ENCODE data around the gene COP1.

The COP1 gene

DNA sequence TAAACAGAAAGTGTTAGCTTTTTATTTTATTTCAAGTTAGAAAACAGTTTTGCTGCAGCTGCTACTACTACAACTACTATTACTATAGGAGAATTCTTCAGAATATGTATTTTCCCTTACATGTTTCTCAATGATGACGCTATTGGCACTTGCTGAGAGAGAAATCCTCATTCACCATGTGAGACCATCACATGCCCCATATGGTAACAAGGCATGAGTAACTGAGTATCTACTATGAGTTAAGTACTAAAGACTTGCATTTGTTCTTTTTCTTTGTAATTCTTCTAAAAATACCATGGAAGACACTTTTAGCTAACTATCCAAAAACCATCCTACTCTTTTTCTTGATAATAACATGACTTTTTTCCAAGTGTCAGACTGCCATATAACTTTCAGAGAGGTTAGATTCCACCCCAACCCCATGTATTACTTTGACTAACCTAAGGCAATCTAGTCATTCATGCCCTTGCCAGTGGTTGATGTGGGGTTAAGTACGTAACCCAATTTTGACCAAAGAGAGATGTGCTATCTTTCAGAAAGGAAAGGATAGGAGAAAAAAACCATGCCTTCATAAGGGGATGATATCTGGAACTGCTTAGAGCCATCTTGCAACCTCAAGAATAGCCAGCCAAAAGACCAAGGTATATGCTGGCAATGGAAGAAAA lies 42.9 kb downstream of the COP1 start:
- no peaks in the 10 kb centered on the region for H3K4me1 ChIP-seq (ENCODE audit: insufficient read depth, low read length)
- peaks cover 3% of the 10 kb centered on the region; the same call in 1 of the 2 replicates for H4K20me1 ChIP-seq (ENCODE audit: insufficient read depth, low read length)
- no peak for DNase-seq
- H3K27ac ChIP-seq (ENCODE audit: low read length) = no peak overlapping the region
- no peak for TF ChIP-seq EZH2 (IDR thresholded peaks at IDR 0.05; ENCODE audit: borderline replicate concordance, low read depth, low read length, severe bottlenecking)
- TF ChIP-seq, protein P1, sequence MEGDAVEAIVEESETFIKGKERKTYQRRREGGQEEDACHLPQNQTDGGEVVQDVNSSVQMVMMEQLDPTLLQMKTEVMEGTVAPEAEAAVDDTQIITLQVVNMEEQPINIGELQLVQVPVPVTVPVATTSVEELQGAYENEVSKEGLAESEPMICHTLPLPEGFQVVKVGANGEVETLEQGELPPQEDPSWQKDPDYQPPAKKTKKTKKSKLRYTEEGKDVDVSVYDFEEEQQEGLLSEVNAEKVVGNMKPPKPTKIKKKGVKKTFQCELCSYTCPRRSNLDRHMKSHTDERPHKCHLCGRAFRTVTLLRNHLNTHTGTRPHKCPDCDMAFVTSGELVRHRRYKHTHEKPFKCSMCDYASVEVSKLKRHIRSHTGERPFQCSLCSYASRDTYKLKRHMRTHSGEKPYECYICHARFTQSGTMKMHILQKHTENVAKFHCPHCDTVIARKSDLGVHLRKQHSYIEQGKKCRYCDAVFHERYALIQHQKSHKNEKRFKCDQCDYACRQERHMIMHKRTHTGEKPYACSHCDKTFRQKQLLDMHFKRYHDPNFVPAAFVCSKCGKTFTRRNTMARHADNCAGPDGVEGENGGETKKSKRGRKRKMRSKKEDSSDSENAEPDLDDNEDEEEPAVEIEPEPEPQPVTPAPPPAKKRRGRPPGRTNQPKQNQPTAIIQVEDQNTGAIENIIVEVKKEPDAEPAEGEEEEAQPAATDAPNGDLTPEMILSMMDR (IDR thresholded peaks at IDR 0.05; ENCODE audit: borderline replicate concordance, extremely low read depth, low read length, poor library complexity, severe bottlenecking) = no peak
- peaks cover 47% of the 10 kb centered on the region for H3K36me3 ChIP-seq (ENCODE audit: insufficient read depth, low read length)
- H3K27me3 ChIP-seq (ENCODE audit: insufficient read depth, low read length, poor library complexity) = no peaks in the 10 kb centered on the region
- ATAC-seq (ENCODE audit: insufficient read depth, low read depth) = no peak
- no peak overlapping the region for H3K4me3 ChIP-seq (ENCODE audit: low read depth in 1 of 2, low read length in 2 of 2)
- H3K9me3 ChIP-seq (ENCODE audit: insufficient read depth, low read length, severe bottlenecking) = peaks cover 2% of the 10 kb centered on the region
- no peak overlapping the region for H3K4me2 ChIP-seq (ENCODE audit: insufficient read depth, low read length)
- H3K9ac ChIP-seq (ENCODE audit: low read depth, low read length) = no peak overlapping the region
- H3K79me2 ChIP-seq (ENCODE audit: insufficient read depth, low read length) = peaks cover 48% of the 10 kb centered on the region
- no peak overlapping the region for H2AFZ ChIP-seq (ENCODE audit: low read depth, low read length)

DNA sequence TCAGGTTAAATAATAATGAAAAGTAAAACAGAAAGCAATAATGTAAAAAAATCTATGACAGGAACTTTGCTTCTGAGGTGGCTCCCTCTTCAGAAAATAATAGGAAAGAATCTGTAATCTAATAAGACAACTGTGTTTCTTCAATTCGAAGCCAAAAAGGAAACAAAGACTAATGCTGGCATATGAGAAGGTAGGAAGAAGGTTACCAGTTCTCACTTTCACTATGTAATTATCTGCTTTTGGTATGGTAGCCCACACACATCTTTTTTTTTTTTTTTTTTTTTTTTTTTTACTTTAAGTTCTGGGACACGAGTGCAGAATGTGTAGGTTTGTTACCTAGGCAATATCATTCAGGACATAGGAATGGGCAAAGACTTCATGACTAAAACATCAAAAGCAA lies 47.1 kb downstream of the COP1 start:
- DNase-seq (no peak), ATAC-seq (ENCODE audit: insufficient read depth, low read depth) (no peak)
- H4K20me1 ChIP-seq (ENCODE audit: insufficient read depth, low read length) = no peaks in the 10 kb centered on the region
- H3K9ac ChIP-seq (ENCODE audit: low read depth, low read length) = no peak overlapping the region
- no peak overlapping the region for H3K4me2 ChIP-seq (ENCODE audit: insufficient read depth, low read length)
- H3K4me1 ChIP-seq (ENCODE audit: insufficient read depth, low read length) = no peaks in the 10 kb centered on the region
- no peaks in the 10 kb centered on the region for H3K27me3 ChIP-seq (ENCODE audit: insufficient read depth, low read length, poor library complexity)
- H2AFZ ChIP-seq (ENCODE audit: low read depth, low read length) = no peak overlapping the region
- TF ChIP-seq EZH2 (IDR thresholded peaks at IDR 0.05; ENCODE audit: borderline replicate concordance, low read depth, low read length, severe bottlenecking) = no peak
- TF ChIP-seq, protein P1 (IDR thresholded peaks at IDR 0.05; ENCODE audit: borderline replicate concordance, extremely low read depth, low read length, poor library complexity, severe bottlenecking) = no peak
- no peak overlapping the region for H3K27ac ChIP-seq (ENCODE audit: low read length)
- peaks cover 15% of the 10 kb centered on the region for H3K9me3 ChIP-seq (ENCODE audit: insufficient read depth, low read length, severe bottlenecking)
- H3K36me3 ChIP-seq (ENCODE audit: insufficient read depth, low read length) = peaks cover 48% of the 10 kb centered on the region
- peaks cover 39% of the 10 kb centered on the region for H3K79me2 ChIP-seq (ENCODE audit: insufficient read depth, low read length)
- no peak overlapping the region for H3K4me3 ChIP-seq (ENCODE audit: low read depth in 1 of 2, low read length in 2 of 2)

DNA sequence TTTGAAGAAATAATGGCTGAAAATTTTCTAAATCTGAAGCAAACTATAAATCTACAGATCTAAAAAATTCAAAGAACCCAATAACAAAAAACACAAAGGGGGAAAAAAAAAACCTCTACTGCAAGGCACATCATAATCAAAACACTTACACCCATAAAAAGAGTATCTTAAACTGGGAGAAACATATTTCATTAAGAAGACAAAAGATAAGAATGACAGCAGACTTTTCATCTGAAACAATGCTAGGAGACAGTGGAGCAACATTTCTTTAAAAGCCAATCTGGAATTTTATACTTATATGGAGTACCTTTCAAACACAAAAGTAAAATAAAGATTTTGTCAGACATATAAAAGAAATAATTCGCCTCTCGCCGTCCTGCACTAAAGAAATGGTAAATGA lies 49.1 kb downstream of the COP1 start:
- Histone ChIP-seq H3K9ac (ENCODE audit: low read depth, low read length) (no peak overlapping the region), H4K20me1 (ENCODE audit: insufficient read depth, low read length) (peaks cover 3% of the 10 kb centered on the region; the same call in 1 of the 2 replicates), H3K4me3 (ENCODE audit: low read depth in 1 of 2, low read length in 2 of 2) (no peak overlapping the region), H3K79me2 (ENCODE audit: insufficient read depth, low read length) (peaks cover 43% of the 10 kb centered on the region), H3K4me2 (ENCODE audit: insufficient read depth, low read length) (no peak overlapping the region), H2AFZ (ENCODE audit: low read depth, low read length) (no peak overlapping the region), H3K27ac (ENCODE audit: low read length) (no peak overlapping the region), H3K27me3 (ENCODE audit: insufficient read depth, low read length, poor library complexity) (no peaks in the 10 kb centered on the region), H3K9me3 (ENCODE audit: insufficient read depth, low read length, severe bottlenecking) (peaks cover 15% of the 10 kb centered on the region), H3K36me3 (ENCODE audit: insufficient read depth, low read length) (peaks cover 54% of the 10 kb centered on the region), H3K4me1 (ENCODE audit: insufficient read depth, low read length) (no peaks in the 10 kb centered on the region)
- no peak for DNase-seq
- ATAC-seq (ENCODE audit: insufficient read depth, low read depth) = no peak
- TF ChIP-seq, protein P1 (IDR thresholded peaks at IDR 0.05; ENCODE audit: borderline replicate concordance, extremely low read depth, low read length, poor library complexity, severe bottlenecking) = no peak
- TF ChIP-seq EZH2 (IDR thresholded peaks at IDR 0.05; ENCODE audit: borderline replicate concordance, low read depth, low read length, severe bottlenecking) = no peak
